Kidney epithelial cell (primary cell): ENCODE measurements around the gene CREB5. TPM values are rescaled to one million over a fixed set of nuclear protein-coding genes. Genes with fewer than 3 reads are reported as not detected.

Source experiments
- DNase-seq: peaks from one replicate; pipeline ENCODE4 v3.0.0-alpha.2; 2010; ENCODE audit warnings: low read depth
- H3K27me3 ChIP-seq: 2 replicates; pipeline ENCODE4 v1.6.0; 2011; ENCODE audit warnings: low read length; ENCODE audit not compliant: control insufficient read depth, insufficient read depth
- H3K36me3 ChIP-seq: 2 replicates; pipeline ENCODE4 v1.5.1; 2011; ENCODE audit warnings: low read length; ENCODE audit not compliant: control insufficient read depth, insufficient read depth
- H3K4me3 ChIP-seq: 2 replicates; pipeline ENCODE4 v1.5.1; 2011; ENCODE audit warnings: low read depth, mild to moderate bottlenecking, control low read depth, low read length
- total RNA-seq: library from RNA; depleted of rRNA; stranded (reverse); fragments of >200 nt; gene quantifications from 2 replicates; pipeline ENCODE4 v1.2.3, GENCODE V29; 2015
- TF ChIP-seq, protein P1 (sequence below): IDR thresholded peaks from 2 replicates; pipeline ENCODE4 v1.5.1; 2011; ENCODE audit warnings: mild to moderate bottlenecking, moderate library complexity, low read length, control low read depth, inconsistent platforms; ENCODE audit not compliant: insufficient read depth, poor library complexity, severe bottlenecking

The CREB5 gene, protein sequence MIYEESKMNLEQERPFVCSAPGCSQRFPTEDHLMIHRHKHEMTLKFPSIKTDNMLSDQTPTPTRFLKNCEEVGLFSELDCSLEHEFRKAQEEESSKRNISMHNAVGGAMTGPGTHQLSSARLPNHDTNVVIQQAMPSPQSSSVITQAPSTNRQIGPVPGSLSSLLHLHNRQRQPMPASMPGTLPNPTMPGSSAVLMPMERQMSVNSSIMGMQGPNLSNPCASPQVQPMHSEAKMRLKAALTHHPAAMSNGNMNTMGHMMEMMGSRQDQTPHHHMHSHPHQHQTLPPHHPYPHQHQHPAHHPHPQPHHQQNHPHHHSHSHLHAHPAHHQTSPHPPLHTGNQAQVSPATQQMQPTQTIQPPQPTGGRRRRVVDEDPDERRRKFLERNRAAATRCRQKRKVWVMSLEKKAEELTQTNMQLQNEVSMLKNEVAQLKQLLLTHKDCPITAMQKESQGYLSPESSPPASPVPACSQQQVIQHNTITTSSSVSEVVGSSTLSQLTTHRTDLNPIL
- 19.9 and 27.9 TPM in 2 replicates for total RNA-seq

DNA sequence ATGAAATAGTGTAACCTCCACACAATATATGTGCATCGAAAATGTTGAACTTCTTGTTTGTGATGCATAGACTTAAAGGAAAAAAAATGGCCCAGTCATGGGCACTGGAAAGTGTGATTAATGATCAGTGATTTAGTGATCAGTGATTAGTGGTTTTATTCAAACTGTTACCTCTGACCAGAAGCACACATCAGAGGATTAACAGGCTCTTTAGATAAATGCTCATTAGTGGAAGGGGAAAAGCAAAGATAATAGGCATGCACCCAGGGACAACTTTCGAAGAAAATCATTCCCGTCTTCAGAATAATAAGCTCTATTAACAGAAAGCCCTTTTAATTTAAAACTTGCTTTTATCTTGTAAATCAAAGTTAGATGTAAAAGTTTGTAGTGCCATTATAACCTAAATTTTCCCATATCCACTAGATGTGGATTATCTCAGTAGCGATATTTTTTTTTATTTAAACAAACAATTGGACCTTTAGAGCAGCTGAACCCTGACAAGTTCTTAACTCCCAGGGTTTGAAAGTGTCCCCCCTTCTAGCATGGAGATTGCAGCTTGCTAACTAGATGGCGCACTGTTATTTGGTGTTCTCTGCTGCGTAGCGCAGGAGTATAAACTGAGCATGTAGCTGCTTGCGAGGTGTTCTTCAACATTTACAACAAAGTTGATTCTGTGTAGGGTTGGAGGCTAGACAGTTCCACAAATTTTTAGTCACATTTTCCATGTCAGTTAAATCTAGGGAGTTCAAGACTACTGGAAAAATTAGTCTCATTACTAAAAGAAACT is at the start of gene CREB5:
CREB5 (plus strand) TSS at position 643 of the 787 bp plus-strand sequence. CDS start 397 bp downstream, outside the sequence.
- Histone ChIP-seq H3K36me3 (no peaks in the 10 kb centered on the region), H3K27me3 (no peaks in the 10 kb centered on the region), H3K4me3 (no peak within 1 kb of the TSS)
- DNase-seq, result no peak
- TF ChIP-seq, protein P1, sequence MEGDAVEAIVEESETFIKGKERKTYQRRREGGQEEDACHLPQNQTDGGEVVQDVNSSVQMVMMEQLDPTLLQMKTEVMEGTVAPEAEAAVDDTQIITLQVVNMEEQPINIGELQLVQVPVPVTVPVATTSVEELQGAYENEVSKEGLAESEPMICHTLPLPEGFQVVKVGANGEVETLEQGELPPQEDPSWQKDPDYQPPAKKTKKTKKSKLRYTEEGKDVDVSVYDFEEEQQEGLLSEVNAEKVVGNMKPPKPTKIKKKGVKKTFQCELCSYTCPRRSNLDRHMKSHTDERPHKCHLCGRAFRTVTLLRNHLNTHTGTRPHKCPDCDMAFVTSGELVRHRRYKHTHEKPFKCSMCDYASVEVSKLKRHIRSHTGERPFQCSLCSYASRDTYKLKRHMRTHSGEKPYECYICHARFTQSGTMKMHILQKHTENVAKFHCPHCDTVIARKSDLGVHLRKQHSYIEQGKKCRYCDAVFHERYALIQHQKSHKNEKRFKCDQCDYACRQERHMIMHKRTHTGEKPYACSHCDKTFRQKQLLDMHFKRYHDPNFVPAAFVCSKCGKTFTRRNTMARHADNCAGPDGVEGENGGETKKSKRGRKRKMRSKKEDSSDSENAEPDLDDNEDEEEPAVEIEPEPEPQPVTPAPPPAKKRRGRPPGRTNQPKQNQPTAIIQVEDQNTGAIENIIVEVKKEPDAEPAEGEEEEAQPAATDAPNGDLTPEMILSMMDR, result peak; percentile 42

DNA sequence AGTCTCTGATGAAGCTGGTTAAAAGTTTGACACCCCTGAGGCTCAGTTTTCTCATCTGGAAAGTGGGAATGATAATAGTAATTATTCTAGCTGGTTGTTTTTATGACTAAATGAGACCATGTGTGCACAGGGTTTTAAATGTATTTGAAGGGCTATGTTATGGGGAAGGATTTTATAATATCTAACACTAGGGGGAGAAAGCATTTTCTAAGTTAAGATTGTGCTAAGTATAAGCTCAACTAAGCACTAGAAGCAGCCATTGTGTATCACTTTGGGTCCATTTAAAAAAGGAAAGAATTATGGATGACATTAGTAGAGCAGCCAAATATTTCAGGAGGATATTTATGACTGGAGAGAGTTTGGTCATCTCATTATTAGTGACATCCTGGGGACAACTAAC is 49.5 kb upstream of the CREB5 start:
- Histone ChIP-seq H3K4me3 (no peak overlapping the region), H3K27me3 (no peaks in the 10 kb centered on the region), H3K36me3 (no peaks in the 10 kb centered on the region)
- TF ChIP-seq, protein P1, result no peak
- no peak for DNase-seq

DNA sequence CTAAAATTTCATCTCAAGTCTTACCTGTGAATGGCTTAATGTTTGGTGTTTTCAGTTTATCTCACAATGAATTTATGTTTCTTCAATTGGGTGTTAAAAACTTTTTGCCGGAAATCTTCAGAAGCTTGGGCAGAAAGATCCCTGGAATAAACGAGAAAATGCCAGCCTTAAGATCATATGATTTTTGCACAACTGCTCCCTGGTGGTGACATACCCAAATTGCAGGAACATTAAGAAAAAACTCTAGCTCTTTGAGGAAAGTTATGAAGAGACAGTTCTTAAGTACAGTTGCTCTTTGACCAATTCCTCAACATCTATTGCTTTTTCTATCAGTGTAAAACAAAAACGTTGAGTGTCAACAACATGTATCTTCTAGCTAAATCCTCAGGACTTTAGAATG is 48.2 kb upstream of the CREB5 start:
- Histone ChIP-seq H3K4me3 (no peak overlapping the region), H3K36me3 (no peaks in the 10 kb centered on the region), H3K27me3 (no peaks in the 10 kb centered on the region)
- no peak for DNase-seq
- TF ChIP-seq, protein P1, result peak; percentile 16

DNA sequence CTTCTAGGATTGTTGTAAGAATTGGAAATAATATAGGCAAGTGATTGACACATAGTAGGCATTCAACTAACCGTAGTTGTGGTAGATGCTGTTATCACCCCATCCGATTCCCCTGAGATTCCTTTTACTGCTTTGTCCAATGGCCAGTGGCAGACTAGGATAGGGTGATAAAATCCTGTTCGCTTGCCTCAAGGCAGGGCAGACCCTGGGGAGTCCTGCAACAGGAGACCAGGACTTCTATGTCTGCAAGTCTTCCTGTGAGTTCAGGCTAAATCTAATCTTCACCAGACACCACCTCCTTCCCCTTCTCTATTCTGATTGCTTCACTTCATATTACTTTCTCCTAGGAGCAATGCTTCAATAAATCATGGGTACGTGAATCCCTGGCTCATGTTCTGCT is 42.8 kb upstream of the CREB5 start:
- Histone ChIP-seq H3K36me3 (no peaks in the 10 kb centered on the region), H3K4me3 (no peak overlapping the region), H3K27me3 (no peaks in the 10 kb centered on the region)
- TF ChIP-seq, protein P1, result no peak
- DNase-seq, result no peak

DNA sequence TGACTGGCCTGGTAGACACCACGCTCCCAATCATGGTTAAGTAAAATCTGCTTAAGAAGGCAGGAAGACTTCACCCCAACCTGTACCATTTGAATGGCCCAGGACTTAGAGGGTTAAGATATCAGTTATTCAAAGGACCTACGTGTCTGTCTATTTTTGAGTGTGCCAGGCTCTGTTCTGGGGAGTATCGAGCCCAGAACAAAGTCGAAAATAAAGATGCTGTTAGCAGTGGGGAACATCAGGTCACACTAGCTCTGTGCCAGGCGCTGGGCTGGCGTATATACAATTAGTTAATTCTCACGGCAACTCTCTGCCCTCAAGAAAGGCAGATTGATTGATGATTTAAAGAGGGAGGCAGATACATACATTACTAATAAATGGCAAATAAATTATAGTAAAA is 40.5 kb upstream of the CREB5 start:
- DNase-seq, result no peak
- no peaks in the 10 kb centered on the region for H3K27me3 ChIP-seq
- TF ChIP-seq, protein P1, result no peak
- no peak overlapping the region for H3K4me3 ChIP-seq
- H3K36me3 ChIP-seq, result no peaks in the 10 kb centered on the region
